ENCODE measurements around the gene EPHA6. TPM values are rescaled to one million over a fixed set of nuclear protein-coding genes. Genes with fewer than 3 reads are reported as not detected.

EPHA6 gene
- total and polyA plus RNA-seq, 2 donors (not counting 3 experiments of a cell fraction or from before 2014, with no cell fraction given) = not detected

DNA sequence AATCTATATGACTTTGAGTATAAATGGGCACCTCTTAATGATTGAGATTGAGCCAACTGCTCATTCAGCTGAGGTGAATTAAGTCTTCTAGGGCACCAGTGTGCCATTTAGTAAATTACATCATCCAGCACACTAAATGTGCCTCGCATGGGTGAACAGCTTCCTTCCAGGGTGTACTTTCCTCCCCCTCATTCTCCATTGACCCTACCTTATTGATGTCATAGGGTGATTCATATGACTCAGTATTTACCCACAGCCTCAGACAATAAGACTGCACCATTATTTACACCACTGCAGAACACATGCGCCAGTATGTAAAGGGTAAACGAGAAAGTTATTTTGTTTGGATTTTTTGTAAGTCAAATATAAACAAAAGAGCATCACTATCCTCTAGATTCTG lies 765.0 kb downstream of the EPHA6 start:
- ChIA-PET CTCF (no interaction called here), POLR2A (no interaction called here)
- H3K4me1 ChIP-seq (ENCODE audit: control insufficient read depth, extremely low read depth, insufficient read depth, low read length) = no peaks in the 10 kb centered on the region
- H3K27me3 ChIP-seq (ENCODE audit: control insufficient read depth in 2 of 2, insufficient read depth in 2 of 2, low read length in 2 of 2) = no peaks in the 10 kb centered on the region
- no peaks in the 10 kb centered on the region for H3K9me1 ChIP-seq (replicated peaks; ENCODE audit: control insufficient read depth, extremely low read depth, insufficient read depth, low read length)
- DNase-seq (ENCODE audit: low read depth, low spot score) (no peak), FAIRE-seq (no peak)
- H3K4me3 ChIP-seq (replicated peaks in 1 of 3; ENCODE audit: insufficient read depth in 1 of 3, low read depth in 1 of 3, low read length in 3 of 3) = no peak overlapping the region
- no peaks in the 10 kb centered on the region for H3K9me3 ChIP-seq (replicated peaks; ENCODE audit: control insufficient read depth, insufficient read depth, low read length)
- TF ChIP-seq, protein P1, sequence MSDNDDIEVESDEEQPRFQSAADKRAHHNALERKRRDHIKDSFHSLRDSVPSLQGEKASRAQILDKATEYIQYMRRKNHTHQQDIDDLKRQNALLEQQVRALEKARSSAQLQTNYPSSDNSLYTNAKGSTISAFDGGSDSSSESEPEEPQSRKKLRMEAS (IDR thresholded peaks at IDR 0.05; ENCODE audit: insufficient read depth, insufficient read length) = no peak
- TF ChIP-seq GATA2 (IDR thresholded peaks at IDR 0.05; ENCODE audit: insufficient read depth, insufficient read length, low read depth, low read length) = no peak
- no peak for TF ChIP-seq MYC (IDR thresholded peaks at IDR 0.05; ENCODE audit: low read depth, low read length)
- no peak for TF ChIP-seq FOS (IDR thresholded peaks at IDR 0.05; ENCODE audit: borderline replicate concordance, insufficient read depth, low read length)
- no peak for TF ChIP-seq EZH2 (IDR thresholded peaks at IDR 0.05; ENCODE audit: borderline replicate concordance, low read depth, low read length, severe bottlenecking)
- TF ChIP-seq, protein P2, sequence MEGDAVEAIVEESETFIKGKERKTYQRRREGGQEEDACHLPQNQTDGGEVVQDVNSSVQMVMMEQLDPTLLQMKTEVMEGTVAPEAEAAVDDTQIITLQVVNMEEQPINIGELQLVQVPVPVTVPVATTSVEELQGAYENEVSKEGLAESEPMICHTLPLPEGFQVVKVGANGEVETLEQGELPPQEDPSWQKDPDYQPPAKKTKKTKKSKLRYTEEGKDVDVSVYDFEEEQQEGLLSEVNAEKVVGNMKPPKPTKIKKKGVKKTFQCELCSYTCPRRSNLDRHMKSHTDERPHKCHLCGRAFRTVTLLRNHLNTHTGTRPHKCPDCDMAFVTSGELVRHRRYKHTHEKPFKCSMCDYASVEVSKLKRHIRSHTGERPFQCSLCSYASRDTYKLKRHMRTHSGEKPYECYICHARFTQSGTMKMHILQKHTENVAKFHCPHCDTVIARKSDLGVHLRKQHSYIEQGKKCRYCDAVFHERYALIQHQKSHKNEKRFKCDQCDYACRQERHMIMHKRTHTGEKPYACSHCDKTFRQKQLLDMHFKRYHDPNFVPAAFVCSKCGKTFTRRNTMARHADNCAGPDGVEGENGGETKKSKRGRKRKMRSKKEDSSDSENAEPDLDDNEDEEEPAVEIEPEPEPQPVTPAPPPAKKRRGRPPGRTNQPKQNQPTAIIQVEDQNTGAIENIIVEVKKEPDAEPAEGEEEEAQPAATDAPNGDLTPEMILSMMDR (IDR thresholded peaks at IDR 0.05; ENCODE audit: extremely low read depth in 1 of 2, insufficient read depth in 1 of 2, low read depth in 1 of 2, low read length in 2 of 2) = no peak
- no peak for TF ChIP-seq JUN (IDR thresholded peaks at IDR 0.05; ENCODE audit: borderline replicate concordance, insufficient read depth, insufficient read length, low read depth)
- no peak for TF ChIP-seq POLR2A (IDR thresholded peaks at IDR 0.05; ENCODE audit: low read depth, low read length)
- no peak for TF ChIP-seq POLR2AphosphoS5 (IDR thresholded peaks at IDR 0.05; ENCODE audit: insufficient read depth, low read depth, low read length)
- dilution Hi-C loops (cut with MboI; ENCODE audit: extremely low pct_ligation_motif_present, low sequenced_read_pairs) = no loop called here
- BruUV-seq (replicated peaks) = no TSS peak
- H3K36me3 ChIP-seq (ENCODE audit: control insufficient read depth in 2 of 2, extremely low read depth in 1 of 2, insufficient read depth in 2 of 2, low read length in 2 of 2) = no peaks in the 10 kb centered on the region
- intact Hi-C loops (cut with micrococcal nuclease) = no loop called here
- no peak overlapping the region for H3K4me2 ChIP-seq (ENCODE audit: insufficient read depth, low read length)
- no peaks in the 10 kb centered on the region for H3K79me2 ChIP-seq (ENCODE audit: control insufficient read depth, insufficient read depth, low read length)
- no peaks in the 10 kb centered on the region for H4K20me1 ChIP-seq (replicated peaks; ENCODE audit: control insufficient read depth, extremely low read depth, insufficient read depth, low read length)
- no peak overlapping the region for H3K9ac ChIP-seq (replicated peaks; ENCODE audit: extremely low read depth, insufficient read depth, low read length)
- no peak overlapping the region for H3K27ac ChIP-seq (ENCODE audit: insufficient read depth, low read depth, low read length)
- H2AFZ ChIP-seq (ENCODE audit: low read depth, low read length) = no peak overlapping the region

Data from endothelial cell of umbilical vein (primary cell).